ENCODE results near the gene CDC37L1.

- no peak for TF ChIP-seq CTCF (IDR thresholded peaks at IDR 0.05; ENCODE audit: low read depth, low read length)
- TF ChIP-seq EZH2phosphoT487 (IDR thresholded peaks at IDR 0.05; ENCODE audit: low read depth), result no peak
Measured at GRCh38 chr9:4740388-4740637, 60.9 kb downstream of the CDC37L1 start.

Measured in OCI-LY3 (cell line).